GM18526 (cell line): ENCODE results near the gene SLC35D3.

Experiments
- POLR2A ChIP-seq: IDR thresholded peaks from 3 replicates; pipeline ENCODE4 v1.6.1; 2011; ENCODE audit not compliant: insufficient read length; ENCODE audit errors: extremely low read depth

SLC35D3 gene

GRCh38 chr6:136920671-136921380 is 1.3 kb upstream of the SLC35D3 start:
- TF ChIP-seq POLR2A, result no peak

DNA sequence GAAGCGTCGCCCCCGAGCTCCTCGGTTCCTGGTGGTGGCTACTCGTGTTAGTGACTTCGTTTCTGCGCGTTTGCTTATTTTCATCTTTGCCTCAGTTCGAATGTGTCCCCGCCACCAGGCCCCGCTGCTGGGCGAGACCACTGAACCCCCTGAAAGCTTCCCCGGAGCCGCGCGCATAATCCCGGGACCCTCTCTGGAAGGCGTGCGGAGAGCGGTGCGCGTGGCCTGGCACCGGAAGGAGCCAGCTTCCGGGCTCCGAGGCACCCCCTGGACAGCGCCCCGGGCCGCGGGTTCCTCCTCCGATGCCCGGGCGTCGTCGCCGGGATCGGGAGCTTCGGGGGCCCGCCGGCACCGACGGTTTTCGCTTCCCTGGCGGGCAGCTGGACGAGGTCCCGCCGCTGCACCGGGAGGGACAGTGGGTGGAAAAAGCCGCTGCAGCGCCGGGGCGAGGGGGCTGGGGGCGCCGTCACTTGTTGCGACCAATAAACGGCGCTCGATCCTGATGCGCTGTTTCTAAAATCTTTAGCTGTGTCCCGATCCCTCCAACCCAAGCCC is 643 bp upstream of the SLC35D3 start:
- no peak for TF ChIP-seq POLR2A

DNA sequence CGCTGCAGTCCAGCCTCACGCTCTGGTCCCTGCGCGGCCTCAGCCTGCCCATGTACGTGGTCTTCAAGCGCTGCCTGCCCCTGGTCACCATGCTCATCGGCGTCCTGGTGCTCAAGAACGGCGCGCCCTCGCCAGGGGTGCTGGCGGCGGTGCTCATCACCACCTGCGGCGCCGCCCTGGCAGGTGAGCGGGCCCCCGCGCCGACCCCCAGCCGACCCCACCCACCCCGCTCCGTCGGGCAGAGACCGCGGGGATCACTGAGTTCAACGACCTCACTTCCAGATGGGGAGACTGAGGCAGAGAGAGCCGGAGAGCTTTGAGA is 545 bp downstream of the SLC35D3 start:
- TF ChIP-seq POLR2A, result no peak

DNA sequence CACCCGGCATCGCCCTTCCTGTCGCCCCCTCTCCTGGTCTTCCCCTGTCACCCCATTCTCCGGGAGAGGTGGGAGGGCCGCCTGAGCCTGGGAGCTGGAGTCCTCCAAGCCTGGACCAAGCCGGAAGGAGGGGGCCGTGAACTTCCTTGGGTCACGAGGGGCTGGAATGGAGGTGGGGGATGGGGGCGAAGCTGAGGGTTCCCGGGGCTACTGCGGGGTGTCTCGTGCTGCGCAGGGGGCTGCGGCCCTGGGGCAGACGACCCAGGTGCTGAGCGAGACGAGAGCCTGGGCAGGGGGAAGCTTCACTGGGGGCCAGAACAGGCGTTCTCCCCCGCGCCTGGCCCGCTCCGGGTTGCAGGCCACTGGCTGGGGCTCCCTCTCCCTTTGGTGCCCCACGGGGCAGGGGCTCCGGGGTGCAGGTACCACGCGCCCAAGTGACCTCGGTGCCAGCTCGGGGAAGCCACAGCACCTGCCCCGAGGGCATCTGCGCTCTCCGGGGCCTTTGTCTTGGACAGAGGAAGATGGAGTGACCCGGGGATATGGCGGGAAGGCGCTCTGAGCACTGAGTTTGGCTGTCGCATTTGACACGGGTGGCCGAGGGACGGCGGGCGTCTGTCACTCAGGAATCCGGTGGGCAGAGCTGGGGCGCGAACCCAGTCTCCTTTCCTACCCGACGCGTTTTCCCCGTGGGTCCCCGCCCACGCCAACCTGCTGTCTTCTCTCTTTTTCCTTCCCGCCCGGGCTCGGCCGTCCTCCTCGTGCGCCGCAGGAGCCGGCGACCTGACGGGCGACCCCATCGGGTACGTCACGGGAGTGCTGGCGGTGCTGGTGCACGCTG is 1.2 kb downstream of the SLC35D3 start:
- no peak for TF ChIP-seq POLR2A

GRCh38 chr6:136923954-136924673 is 2.0 kb downstream of the SLC35D3 start:
- no peak for TF ChIP-seq POLR2A

DNA sequence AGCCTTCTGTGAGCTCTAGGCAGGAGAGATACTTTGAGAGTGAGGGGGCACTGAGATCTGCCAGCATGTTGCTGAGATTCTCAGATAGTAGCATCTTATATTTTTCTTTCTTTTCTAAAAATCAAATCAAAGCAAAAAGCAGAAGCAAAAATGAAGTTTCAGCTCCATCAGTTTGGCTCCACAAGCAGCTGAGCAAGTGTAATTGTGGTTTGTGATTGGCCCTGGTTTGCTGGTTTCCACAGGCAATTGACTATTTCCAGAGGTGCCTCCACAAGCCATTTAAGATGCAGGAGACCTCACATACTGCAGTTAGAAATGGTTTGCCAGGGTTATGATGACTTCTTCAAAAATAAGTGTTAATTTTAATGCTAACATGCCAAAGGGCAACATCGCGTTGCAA is 4.3 kb downstream of the SLC35D3 start:
- TF ChIP-seq POLR2A, result no peak

DNA sequence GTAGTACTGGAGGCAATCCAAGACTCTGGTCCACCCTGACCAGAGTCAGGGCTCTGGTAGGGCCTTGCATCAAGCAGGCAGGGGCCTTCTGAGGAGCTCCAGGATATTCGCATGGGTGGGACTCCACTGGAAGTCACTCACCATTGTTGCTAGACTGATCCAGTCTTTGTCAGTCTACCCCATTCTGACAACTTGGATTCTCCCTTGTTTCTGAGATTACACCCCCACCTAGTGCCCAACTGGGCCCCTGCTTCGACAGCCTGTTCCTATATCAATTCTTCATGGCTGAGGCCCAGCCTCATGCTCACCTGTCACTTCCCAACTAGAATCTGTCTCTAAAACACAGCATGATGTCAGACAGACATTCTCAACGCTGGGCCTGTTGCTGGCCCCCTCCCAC is 5.2 kb downstream of the SLC35D3 start:
- TF ChIP-seq POLR2A, result no peak

- no peak for TF ChIP-seq POLR2A
Observed at GRCh38 chr6:136930528-136930927, 8.4 kb downstream of the SLC35D3 start.

GRCh38 chr6:136932599-136932998 is 10.5 kb downstream of the SLC35D3 start:
- no peak for TF ChIP-seq POLR2A

GRCh38 chr6:136945072-136945471 is 23.0 kb downstream of the SLC35D3 start:
- no peak for TF ChIP-seq POLR2A

DNA sequence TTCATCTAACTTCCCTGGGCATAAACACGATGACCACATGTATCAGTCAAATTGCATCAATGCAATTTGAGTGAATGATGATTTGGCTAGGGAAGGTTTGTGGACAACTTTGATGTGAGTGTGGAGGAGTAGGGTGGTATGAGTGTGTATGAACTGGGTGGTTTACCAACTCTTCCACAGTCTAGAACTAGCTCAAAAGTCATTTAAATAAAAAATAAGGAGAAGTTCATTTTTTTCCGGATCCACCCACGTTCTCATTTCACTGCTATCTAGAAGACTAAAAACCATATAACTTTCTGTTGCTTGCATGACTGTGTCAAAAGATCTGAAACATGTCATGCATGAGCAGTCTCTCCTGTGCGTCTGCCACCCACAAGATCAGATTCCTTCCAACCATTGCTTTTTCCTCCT is 23.6 kb downstream of the SLC35D3 start:
- TF ChIP-seq POLR2A, result no peak

DNA sequence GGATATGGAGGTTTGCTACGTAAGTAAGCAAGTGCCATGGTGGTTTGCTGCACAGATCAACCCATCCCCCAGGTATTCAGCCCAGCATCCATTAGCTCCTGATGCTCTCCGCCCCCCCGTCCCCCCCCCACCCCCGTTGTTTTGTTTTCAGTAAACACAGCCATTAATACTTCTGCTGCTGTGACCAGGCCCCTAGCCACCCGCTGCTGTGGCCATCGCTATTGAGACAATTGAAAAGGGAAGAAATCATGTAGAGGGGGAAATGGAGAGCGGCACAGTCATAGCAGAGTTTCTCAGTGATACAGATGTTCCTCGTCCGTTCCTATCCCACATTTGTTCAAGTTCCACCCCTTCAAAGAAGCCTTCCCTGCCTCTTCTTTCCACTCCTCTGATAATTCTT is 24.9 kb downstream of the SLC35D3 start:
- TF ChIP-seq POLR2A, result no peak

DNA sequence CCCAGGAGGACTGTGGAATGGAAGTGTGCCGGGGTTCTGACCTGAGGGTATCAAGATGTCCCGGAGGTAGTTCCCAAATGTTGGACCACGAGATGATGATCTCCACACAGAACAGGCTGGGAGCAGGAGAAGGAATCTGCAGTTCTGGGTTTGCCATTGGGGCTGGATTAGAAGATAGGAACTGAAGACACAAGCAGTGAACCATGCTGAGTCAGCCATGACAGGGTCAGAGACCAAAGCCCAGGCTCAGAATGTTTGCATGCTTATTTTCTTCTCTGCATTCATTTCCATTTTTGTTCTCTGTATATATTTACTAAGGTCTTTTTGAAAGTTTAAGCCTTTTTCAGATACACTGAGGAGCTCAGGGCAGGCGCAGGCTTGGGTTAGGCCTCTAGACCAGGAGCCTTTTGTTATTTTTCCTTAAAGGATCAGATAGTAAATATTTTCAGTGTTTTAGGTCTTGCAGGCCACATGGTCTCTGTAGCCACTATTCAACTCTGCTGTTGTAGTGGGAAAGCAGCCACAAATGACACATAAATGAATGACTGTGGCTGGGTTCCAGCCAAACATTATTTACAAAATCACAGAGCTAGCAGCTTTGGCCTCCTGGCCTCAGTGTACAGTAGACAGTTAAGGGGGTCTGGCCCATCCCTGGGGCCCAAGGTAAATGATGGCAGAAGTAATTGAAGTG is 28.5 kb downstream of the SLC35D3 start:
- TF ChIP-seq POLR2A, result no peak

GRCh38 chr6:136952714-136953260 is 30.7 kb downstream of the SLC35D3 start:
- TF ChIP-seq POLR2A, result no peak

DNA sequence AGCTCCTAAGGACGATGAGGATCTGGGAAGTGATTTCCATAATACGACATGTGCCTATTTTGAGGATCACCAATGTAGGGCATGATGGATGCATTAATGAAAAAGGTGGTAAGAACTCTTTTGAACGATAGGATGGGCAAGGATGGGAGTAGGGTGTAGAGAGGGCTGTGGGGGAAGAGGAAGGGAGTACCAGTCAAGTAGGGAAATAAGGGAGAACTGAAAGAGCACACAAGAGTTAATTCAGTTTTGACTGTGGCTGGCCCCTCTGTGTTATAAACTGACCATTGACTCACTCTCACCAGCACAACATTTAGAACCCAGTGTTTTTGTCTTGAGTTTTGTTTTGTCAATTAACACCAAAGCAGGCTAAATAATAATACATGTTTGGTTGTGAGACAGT is 33.0 kb downstream of the SLC35D3 start:
- no peak for TF ChIP-seq POLR2A
